Measurements from ENCODE around the gene NAA10. TPM values are rescaled to one million over a fixed set of nuclear protein-coding genes. Genes with fewer than 3 reads are reported as not detected.

Gene NAA10
- total and polyA plus RNA-seq, 2 of the 13 experiments (the other 11 are each of a cell fraction or from before 2014, with no cell fraction given) = 49.2 to 51.7 TPM

- TF ChIP-seq ZNF362 (CRISPR knock-in tag; IDR thresholded peaks at IDR 0.05; ENCODE audit: borderline replicate concordance) = peak; percentile 86
- TF ChIP-seq RARA (CRISPR knock-in tag; IDR thresholded peaks at IDR 0.05) = peak; percentile 86
- no peak for TF ChIP-seq ZNF562 (CRISPR knock-in tag; IDR thresholded peaks at IDR 0.05; ENCODE audit: borderline replicate concordance)
- peak; percentile 63; the same call in 1 of the 2 replicates for TF ChIP-seq SALL1 (CRISPR knock-in tag; IDR thresholded peaks at IDR 0.05)
- peak; percentile 77 for TF ChIP-seq MED1 (CRISPR knock-in tag; IDR thresholded peaks at IDR 0.05)
- peak in 1 of 2 experiments; percentile 46; a peak in 3 of 4 replicates for TF ChIP-seq NR2F1 (CRISPR knock-in tag; IDR thresholded peaks at IDR 0.05)
- TF ChIP-seq GMEB2 (CRISPR knock-in tag; IDR thresholded peaks at IDR 0.05; ENCODE audit: low read depth) = no peak
- no peak for TF ChIP-seq KDM3A (CRISPR knock-in tag; IDR thresholded peaks at IDR 0.05; ENCODE audit: low read depth)
- TF ChIP-seq SPEN (CRISPR knock-in tag; IDR thresholded peaks at IDR 0.05; ENCODE audit: low read depth) = 0 out of 2 replicates have a peak, but pooled peaks have one; percentile 32
- TF ChIP-seq RAD51 (IDR thresholded peaks at IDR 0.05; ENCODE audit: borderline replicate concordance) = no peak
- TF ChIP-seq, protein P1, sequence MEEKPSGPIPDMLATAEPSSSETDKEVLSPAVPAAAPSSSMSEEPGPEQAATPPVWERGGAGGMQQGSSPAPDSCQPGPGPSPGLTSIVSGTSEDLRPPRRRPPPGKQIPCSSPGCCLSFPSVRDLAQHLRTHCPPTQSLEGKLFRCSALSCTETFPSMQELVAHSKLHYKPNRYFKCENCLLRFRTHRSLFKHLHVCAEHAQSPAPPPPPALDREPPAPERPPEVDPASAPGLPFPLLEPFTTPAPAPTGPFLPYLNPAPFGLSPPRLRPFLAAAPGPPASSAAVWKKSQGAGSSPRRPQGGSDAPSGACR (CRISPR knock-in tag; IDR thresholded peaks at IDR 0.05) = no peak
- TF ChIP-seq THAP9 (CRISPR knock-in tag; IDR thresholded peaks at IDR 0.05; ENCODE audit: borderline replicate concordance) = peak; percentile 63; the same call in 1 of the 2 replicates
- TF ChIP-seq POLR2G (IDR thresholded peaks at IDR 0.05; ENCODE audit: low read depth, low read length) = peak; percentile 70
- 0 out of 2 replicates have a peak, but pooled peaks have one; percentile 9 for TF ChIP-seq KDM4B (CRISPR knock-in tag; IDR thresholded peaks at IDR 0.05)
- TF ChIP-seq STAG1 (CRISPR knock-in tag; IDR thresholded peaks at IDR 0.05) = no peak
- TF ChIP-seq, protein P2, sequence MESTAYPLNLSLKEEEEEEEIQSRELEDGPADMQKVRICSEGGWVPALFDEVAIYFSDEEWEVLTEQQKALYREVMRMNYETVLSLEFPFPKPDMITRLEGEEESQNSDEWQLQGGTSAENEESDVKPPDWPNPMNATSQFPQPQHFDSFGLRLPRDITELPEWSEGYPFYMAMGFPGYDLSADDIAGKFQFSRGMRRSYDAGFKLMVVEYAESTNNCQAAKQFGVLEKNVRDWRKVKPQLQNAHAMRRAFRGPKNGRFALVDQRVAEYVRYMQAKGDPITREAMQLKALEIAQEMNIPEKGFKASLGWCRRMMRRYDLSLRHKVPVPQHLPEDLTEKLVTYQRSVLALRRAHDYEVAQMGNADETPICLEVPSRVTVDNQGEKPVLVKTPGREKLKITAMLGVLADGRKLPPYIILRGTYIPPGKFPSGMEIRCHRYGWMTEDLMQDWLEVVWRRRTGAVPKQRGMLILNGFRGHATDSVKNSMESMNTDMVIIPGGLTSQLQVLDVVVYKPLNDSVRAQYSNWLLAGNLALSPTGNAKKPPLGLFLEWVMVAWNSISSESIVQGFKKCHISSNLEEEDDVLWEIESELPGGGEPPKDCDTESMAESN (CRISPR knock-in tag; conservative IDR thresholded peaks at IDR 0.05) = peak; percentile 42; the same call in 1 of the 2 replicates
- peak; percentile 77 for TF ChIP-seq SAP130 (CRISPR knock-in tag; IDR thresholded peaks at IDR 0.05; ENCODE audit: low read depth)
- TF ChIP-seq, protein P3, sequence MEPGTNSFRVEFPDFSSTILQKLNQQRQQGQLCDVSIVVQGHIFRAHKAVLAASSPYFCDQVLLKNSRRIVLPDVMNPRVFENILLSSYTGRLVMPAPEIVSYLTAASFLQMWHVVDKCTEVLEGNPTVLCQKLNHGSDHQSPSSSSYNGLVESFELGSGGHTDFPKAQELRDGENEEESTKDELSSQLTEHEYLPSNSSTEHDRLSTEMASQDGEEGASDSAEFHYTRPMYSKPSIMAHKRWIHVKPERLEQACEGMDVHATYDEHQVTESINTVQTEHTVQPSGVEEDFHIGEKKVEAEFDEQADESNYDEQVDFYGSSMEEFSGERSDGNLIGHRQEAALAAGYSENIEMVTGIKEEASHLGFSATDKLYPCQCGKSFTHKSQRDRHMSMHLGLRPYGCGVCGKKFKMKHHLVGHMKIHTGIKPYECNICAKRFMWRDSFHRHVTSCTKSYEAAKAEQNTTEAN (CRISPR knock-in tag; conservative IDR thresholded peaks at IDR 0.05) = peak; percentile 100
- no peak for TF ChIP-seq BORCS8-MEF2B (CRISPR knock-in tag; IDR thresholded peaks at IDR 0.05)
Observed at GRCh38 chrX:153926858-153927671, 7.8 kb downstream of the NAA10 start (continued).
